Vagina (tissue), 2 donors: ENCODE measurements around the gene GSDME.

Experiments
- CTCF ChIP-seq, 3 experiments: fragments of 450-650 bp in 2 of 3; fragments of 200-600 bp in 1 of 3; sonication (generic) in 1 of 3; IDR thresholded peaks; one replicate each; pipeline ENCODE4 v1.5.1; 2017 to 2019; ENCODE audit warnings: antibody characterized with exemption in 3 of 3, mild to moderate bottlenecking in 2 of 3, moderate library complexity in 2 of 3
- POLR2A ChIP-seq, 2 donors: fragments of 450-650 bp; IDR thresholded peaks; one replicate each; pipeline ENCODE4 v1.6.1; 2017; ENCODE audit warnings: antibody characterized with exemption in 2 of 2, mild to moderate bottlenecking in 2 of 2, moderate library complexity in 2 of 2

GRCh38 chr7:24732646-24733413 is 24.4 kb downstream of the GSDME start:
- TF ChIP-seq CTCF (IDR thresholded peaks at IDR 0.05) (no peak), POLR2A (IDR thresholded peaks at IDR 0.05) (no peak)
